CD8-positive, alpha-beta memory T cell (primary cell): Measurements from ENCODE around the gene TMEM61. TPM values are rescaled to one million over a fixed set of nuclear protein-coding genes. Genes with fewer than 3 reads are reported as not detected.

Experiments used
- CTCF ChIA-PET: fragments of 350-600 bp; sonication (Branson Sonifier 250); formaldehyde crosslinking; loops from one replicate; lab custom pipeline; 2021; ENCODE audit warnings: antibody characterized with exemption; lab: Charles Lee
- POLR2A ChIA-PET: fragments of 350-600 bp; sonication (Branson Sonifier 250); formaldehyde crosslinking; loops from one replicate; lab custom pipeline; 2021; ENCODE audit warnings: antibody characterized with exemption; lab: Charles Lee
- DNase-seq, 5 donors: peaks; one replicate each; pipeline versions ENCODE4 v3.0.0 to v3.0.0-alpha.2; 2020 to 2022; ENCODE audit warnings: mixed read lengths in 1 of 5
- H3K27ac ChIP-seq: one replicate; pipeline ENCODE4 v1.7.0; 2013; ENCODE audit warnings: low read depth, mild to moderate bottlenecking, low read length, moderate library complexity
- H3K27me3 ChIP-seq: 2 replicates; pipeline ENCODE4 v1.7.0; 2013; ENCODE audit warnings: low read length, mild to moderate bottlenecking; ENCODE audit not compliant: insufficient read depth, poor library complexity, severe bottlenecking
- H3K36me3 ChIP-seq: 2 replicates; pipeline ENCODE4 v1.7.0; 2013; ENCODE audit warnings: mild to moderate bottlenecking, low read length, moderate library complexity; ENCODE audit not compliant: insufficient read depth
- H3K4me1 ChIP-seq: 2 replicates; pipeline ENCODE4 v1.7.0; 2013; ENCODE audit warnings: mild to moderate bottlenecking, low read length, moderate library complexity; ENCODE audit not compliant: insufficient read depth
- H3K4me3 ChIP-seq: 2 replicates; pipeline ENCODE4 v1.7.0; 2013; ENCODE audit warnings: mild to moderate bottlenecking, low read length
- H3K9me3 ChIP-seq: 2 replicates; pipeline ENCODE4 v1.7.0; 2013; ENCODE audit warnings: mild to moderate bottlenecking, low read length
- H3K27ac Mint-ChIP-seq, 8 donors: one replicate each; pipeline ENCODE4 v1.8.0; 2020 to 2021; ENCODE audit warnings: mixed read lengths in 8 of 8, mild to moderate bottlenecking in 6 of 8, inconsistent platforms in 3 of 8, moderate library complexity in 3 of 8
- H3K27me3 Mint-ChIP-seq, 2 donors: one replicate each; pipeline ENCODE4 v1.8.0; 2020 to 2021; ENCODE audit warnings: mixed read lengths in 2 of 2, mild to moderate bottlenecking in 1 of 2, moderate library complexity in 1 of 2
- H3K36me3 Mint-ChIP-seq, 3 donors: one replicate each; pipeline ENCODE4 v1.8.0; 2020 to 2021; ENCODE audit warnings: mixed read lengths in 3 of 3, inconsistent platforms in 1 of 3, mild to moderate bottlenecking in 1 of 3
- H3K4me1 Mint-ChIP-seq, 3 donors: one replicate each; pipeline ENCODE4 v1.8.0; 2020 to 2021; ENCODE audit warnings: mixed read lengths in 3 of 3, inconsistent platforms in 1 of 3, mild to moderate bottlenecking in 1 of 3
- H3K4me3 Mint-ChIP-seq, 7 donors: one replicate each; pipeline ENCODE4 v1.8.0; 2020 to 2021; ENCODE audit warnings: mixed read lengths in 7 of 7, mild to moderate bottlenecking in 6 of 7, moderate library complexity in 4 of 7, inconsistent platforms in 2 of 7
- H3K9me3 Mint-ChIP-seq, 5 donors: one replicate each; pipeline ENCODE4 v1.8.0; 2020 to 2022; ENCODE audit warnings: mixed read lengths in 5 of 5, mild to moderate bottlenecking in 3 of 5, moderate library complexity in 2 of 5, inconsistent platforms in 1 of 5
- polyA plus RNA-seq: library from polyadenylated mRNA; unstranded; fragments of 300-500 nt; fragmentation: Illumina TruSeq; gene quantifications from one replicate; pipeline ENCODE4 v1.2.3, GENCODE V29; 2021
- total RNA-seq, 2 experiments: library from RNA; stranded (reverse); gene quantifications; one replicate each; pipeline ENCODE4 v1.2.3, GENCODE V29; 2021

Gene TMEM61
- total and polyA plus RNA-seq, 3 experiments from 2014 or later: not detected

GRCh38 chr1:54951810-54952226 lies 28.6 kb upstream of the TMEM61 start:
- H3K27ac ChIP-seq: no peak overlapping the region
- no peak overlapping the region for H3K4me3 ChIP-seq
- Mint-ChIP-seq H3K27ac (no peak overlapping the region), H3K36me3 (no peaks in the 10 kb centered on the region), H3K27me3 (peaks cover under 1 to 6% of the 10 kb centered on the region in 2 donors), H3K9me3 (peaks cover 0 to 2% (median 0%) of the 10 kb centered on the region in 5 donors), H3K4me1 (peaks cover 15 to 18% (median 16%) of the 10 kb centered on the region in 3 donors), H3K4me3 (no peak overlapping the region)
- ChIA-PET POLR2A (no interaction called here), CTCF (interaction anchor here (1.4 to 1.9 kb wide), 2 partner anchors 14 to 26 kb away, joined by 5 to 9 read pairs; no protein-coding TSS in a partner anchor)
- no peak for DNase-seq
- no peaks in the 10 kb centered on the region for H3K36me3 ChIP-seq
- no peaks in the 10 kb centered on the region for H3K9me3 ChIP-seq
- no peaks in the 10 kb centered on the region for H3K4me1 ChIP-seq
- no peaks in the 10 kb centered on the region for H3K27me3 ChIP-seq

- peaks cover 0 to 10% (median 9%) of the 10 kb centered on the region in 5 donors for H3K9me3 Mint-ChIP-seq
- DNase-seq: no peak
These were observed 27.3 kb upstream of the TMEM61 start for GRCh38 chr1:54952950-54953718.

GRCh38 chr1:54953846-54954245 lies 26.6 kb upstream of the TMEM61 start:
- Histone ChIP-seq H3K36me3 (no peaks in the 10 kb centered on the region), H3K4me3 (no peak overlapping the region), H3K27ac (no peak overlapping the region), H3K27me3 (no peaks in the 10 kb centered on the region), H3K4me1 (no peaks in the 10 kb centered on the region), H3K9me3 (no peaks in the 10 kb centered on the region)
- H3K27ac Mint-ChIP-seq: no peak overlapping the region
- CTCF ChIA-PET: interaction anchor here (1.6 kb wide), 1 partner anchor 42 kb away, joined by 4 read pairs; no protein-coding TSS in a partner anchor
- H3K4me1 Mint-ChIP-seq: peaks cover 15 to 16% (median 15%) of the 10 kb centered on the region in 3 donors
- peaks cover 0 to 9% (median 0%) of the 10 kb centered on the region in 3 donors for H3K36me3 Mint-ChIP-seq
- POLR2A ChIA-PET: no interaction called here
- no peak overlapping the region for H3K4me3 Mint-ChIP-seq
- peaks cover 2 to 16% (median 10%) of the 10 kb centered on the region in 5 donors for H3K9me3 Mint-ChIP-seq
- no peak for DNase-seq
- peaks cover 6 to 11% of the 10 kb centered on the region in 2 donors for H3K27me3 Mint-ChIP-seq

More at GRCh38 chr1:54952950-54953718, 27.3 kb upstream of the TMEM61 start:
- ChIA-PET POLR2A (no interaction called here), CTCF (interaction anchor here (1.6 kb wide), 1 partner anchor 43 kb away, joined by 4 read pairs; no protein-coding TSS in a partner anchor)
- Histone ChIP-seq H3K4me1 (no peaks in the 10 kb centered on the region), H3K36me3 (no peaks in the 10 kb centered on the region), H3K27me3 (no peaks in the 10 kb centered on the region), H3K27ac (no peak overlapping the region), H3K4me3 (no peak overlapping the region), H3K9me3 (no peaks in the 10 kb centered on the region)
- Mint-ChIP-seq H3K27ac (no peak overlapping the region), H3K4me3 (no peak overlapping the region), H3K36me3 (peaks cover 0 to 8% (median 0%) of the 10 kb centered on the region in 3 donors), H3K4me1 (peaks cover 15 to 18% (median 16%) of the 10 kb centered on the region in 3 donors), H3K27me3 (peaks cover 6 to 10% of the 10 kb centered on the region in 2 donors)

- H3K27ac ChIP-seq: no peak overlapping the region
- Mint-ChIP-seq H3K27ac (no peak overlapping the region), H3K27me3 (peaks cover 6 to 17% of the 10 kb centered on the region in 2 donors), H3K4me3 (no peak overlapping the region), H3K4me1 (peaks cover 5 to 6% (median 6%) of the 10 kb centered on the region in 3 donors), H3K36me3 (peaks cover 0 to 9% (median 0%) of the 10 kb centered on the region in 3 donors), H3K9me3 (peaks cover 4 to 19% (median 10%) of the 10 kb centered on the region in 5 donors)
- ChIA-PET CTCF (no interaction called here), POLR2A (no interaction called here)
- no peaks in the 10 kb centered on the region for H3K27me3 ChIP-seq
- H3K4me3 ChIP-seq: no peak overlapping the region
- no peaks in the 10 kb centered on the region for H3K4me1 ChIP-seq
- H3K36me3 ChIP-seq: no peaks in the 10 kb centered on the region
- no peak for DNase-seq
- H3K9me3 ChIP-seq: no peaks in the 10 kb centered on the region
These were observed 25.1 kb upstream of the TMEM61 start for GRCh38 chr1:54955359-54955758.

GRCh38 chr1:54956726-54957125 lies 23.7 kb upstream of the TMEM61 start:
- no peaks in the 10 kb centered on the region for H3K4me1 ChIP-seq
- H3K27me3 Mint-ChIP-seq: peaks cover 6 to 18% of the 10 kb centered on the region in 2 donors
- no peaks in the 10 kb centered on the region for H3K36me3 ChIP-seq
- peaks cover 0 to 9% (median 0%) of the 10 kb centered on the region in 3 donors for H3K36me3 Mint-ChIP-seq
- H3K4me3 ChIP-seq: no peak overlapping the region
- H3K4me3 Mint-ChIP-seq: no peak overlapping the region
- POLR2A ChIA-PET: no interaction called here
- no peaks in the 10 kb centered on the region for H3K27me3 ChIP-seq
- H3K9me3 Mint-ChIP-seq: peaks cover 4 to 19% (median 10%) of the 10 kb centered on the region in 5 donors
- H3K9me3 ChIP-seq: no peaks in the 10 kb centered on the region
- H3K27ac ChIP-seq: no peak overlapping the region
- no peak for DNase-seq
- no peak overlapping the region for H3K27ac Mint-ChIP-seq
- CTCF ChIA-PET: interaction anchor here (2.7 kb wide), 1 partner anchor 12 kb away, joined by 12 read pairs; no protein-coding TSS in a partner anchor
- no peaks in the 10 kb centered on the region for H3K4me1 Mint-ChIP-seq

GRCh38 chr1:54959241-54959640 lies 21.2 kb upstream of the TMEM61 start:
- peaks cover 0 to 9% (median 0%) of the 10 kb centered on the region in 3 donors for H3K36me3 Mint-ChIP-seq
- no peak for DNase-seq

GRCh38 chr1:54962612-54963395 lies 17.6 kb upstream of the TMEM61 start:
- POLR2A ChIA-PET: no interaction called here
- peaks cover 2 to 13% (median 5%) of the 10 kb centered on the region in 5 donors for H3K9me3 Mint-ChIP-seq

More at GRCh38 chr1:54959241-54959640, 21.2 kb upstream of the TMEM61 start:
- no peak overlapping the region for H3K4me3 Mint-ChIP-seq
- H3K27me3 ChIP-seq: no peaks in the 10 kb centered on the region
- CTCF ChIA-PET: interaction anchor here (0.7 to 2.7 kb wide), 2 partner anchors 14 to 37 kb away, joined by 3 to 12 read pairs; no protein-coding TSS in a partner anchor
- H3K9me3 Mint-ChIP-seq: peaks cover 4 to 19% (median 10%) of the 10 kb centered on the region in 5 donors
- no peaks in the 10 kb centered on the region for H3K4me1 ChIP-seq
- POLR2A ChIA-PET: no interaction called here
- peaks cover 4 to 28% of the 10 kb centered on the region in 2 donors for H3K27me3 Mint-ChIP-seq
- H3K27ac Mint-ChIP-seq: no peak overlapping the region
- H3K27ac ChIP-seq: no peak overlapping the region
- H3K9me3 ChIP-seq: no peaks in the 10 kb centered on the region
- no peaks in the 10 kb centered on the region for H3K4me1 Mint-ChIP-seq
- no peaks in the 10 kb centered on the region for H3K36me3 ChIP-seq
- no peak overlapping the region for H3K4me3 ChIP-seq

More at GRCh38 chr1:54962612-54963395, 17.6 kb upstream of the TMEM61 start:
- Mint-ChIP-seq H3K27me3 (peaks cover 0 to 30% of the 10 kb centered on the region in 2 donors), H3K4me1 (peaks cover 3 to 8% (median 8%) of the 10 kb centered on the region in 3 donors), H3K36me3 (peaks cover 0 to 4% (median 0%) of the 10 kb centered on the region in 3 donors), H3K27ac (peak overlapping the region in 1 of 8 donors; percentile 22), H3K4me3 (no peak overlapping the region)
- DNase-seq: no peak
- no peaks in the 10 kb centered on the region for H3K36me3 ChIP-seq
- no peak overlapping the region for H3K4me3 ChIP-seq
- H3K27ac ChIP-seq: no peak overlapping the region
- no peaks in the 10 kb centered on the region for H3K27me3 ChIP-seq
- CTCF ChIA-PET: no interaction called here
- H3K9me3 ChIP-seq: no peaks in the 10 kb centered on the region
- peaks cover 5% of the 10 kb centered on the region for H3K4me1 ChIP-seq
